GM12875 (cell line): ENCODE data around the gene MCTP2.
"Not testable (repeated sequence)": the region's sequence is repeated elsewhere in the genome, so short reads cannot be mapped to it uniquely, and the experiment has no call there.

Source experiments
- H3K4me3 ChIP-seq: one replicate; pipeline ENCODE4 v1.5.1; 2011; ENCODE audit warnings: low read depth, low read length, control low read depth
- TF ChIP-seq, protein P1 (sequence below): IDR thresholded peaks from 2 replicates; pipeline ENCODE4 v1.5.1; 2011; ENCODE audit warnings: low read depth, mild to moderate bottlenecking, control low read depth, inconsistent platforms, low read length, moderate library complexity, borderline replicate concordance; ENCODE audit not compliant: insufficient read depth

MCTP2 gene

GRCh38 chr15:94255540-94255939 is 24.2 kb downstream of the MCTP2 start:
- TF ChIP-seq, protein P1, sequence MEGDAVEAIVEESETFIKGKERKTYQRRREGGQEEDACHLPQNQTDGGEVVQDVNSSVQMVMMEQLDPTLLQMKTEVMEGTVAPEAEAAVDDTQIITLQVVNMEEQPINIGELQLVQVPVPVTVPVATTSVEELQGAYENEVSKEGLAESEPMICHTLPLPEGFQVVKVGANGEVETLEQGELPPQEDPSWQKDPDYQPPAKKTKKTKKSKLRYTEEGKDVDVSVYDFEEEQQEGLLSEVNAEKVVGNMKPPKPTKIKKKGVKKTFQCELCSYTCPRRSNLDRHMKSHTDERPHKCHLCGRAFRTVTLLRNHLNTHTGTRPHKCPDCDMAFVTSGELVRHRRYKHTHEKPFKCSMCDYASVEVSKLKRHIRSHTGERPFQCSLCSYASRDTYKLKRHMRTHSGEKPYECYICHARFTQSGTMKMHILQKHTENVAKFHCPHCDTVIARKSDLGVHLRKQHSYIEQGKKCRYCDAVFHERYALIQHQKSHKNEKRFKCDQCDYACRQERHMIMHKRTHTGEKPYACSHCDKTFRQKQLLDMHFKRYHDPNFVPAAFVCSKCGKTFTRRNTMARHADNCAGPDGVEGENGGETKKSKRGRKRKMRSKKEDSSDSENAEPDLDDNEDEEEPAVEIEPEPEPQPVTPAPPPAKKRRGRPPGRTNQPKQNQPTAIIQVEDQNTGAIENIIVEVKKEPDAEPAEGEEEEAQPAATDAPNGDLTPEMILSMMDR = no peak
- no peak overlapping the region for H3K4me3 ChIP-seq

- no peak overlapping the region for H3K4me3 ChIP-seq
- TF ChIP-seq, protein P1 = no peak
Observed at GRCh38 chr15:94256511-94256910, 25.1 kb downstream of the MCTP2 start.

DNA sequence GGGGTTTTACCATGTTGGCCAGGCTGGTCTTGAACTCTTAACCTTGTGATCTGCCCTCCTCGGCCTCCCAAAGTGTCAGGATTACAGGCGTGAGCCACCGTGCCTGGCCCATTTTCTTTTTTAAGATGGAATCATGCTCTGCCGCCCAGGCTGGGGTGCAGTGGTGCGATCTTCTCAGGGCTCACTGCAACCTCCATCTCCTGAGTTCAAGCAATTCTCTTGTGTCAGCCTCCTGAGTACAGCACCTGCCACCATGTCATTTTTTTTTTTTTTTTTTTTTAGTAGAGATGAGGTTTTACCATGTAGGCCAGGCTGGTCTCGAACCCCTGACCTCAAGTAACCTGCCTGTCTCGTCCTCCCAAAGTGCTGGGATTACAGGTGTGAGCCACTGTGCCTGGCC is 26.4 kb downstream of the MCTP2 start:
- H3K4me3 ChIP-seq = not testable (repeated sequence)

- TF ChIP-seq, protein P1 = no peak
- no peak overlapping the region for H3K4me3 ChIP-seq
Observed at GRCh38 chr15:94258246-94258645, 26.9 kb downstream of the MCTP2 start.

GRCh38 chr15:94259121-94259751 is 27.9 kb downstream of the MCTP2 start:
- TF ChIP-seq, protein P1 = no peak

GRCh38 chr15:94259863-94260262 is 28.5 kb downstream of the MCTP2 start:
- TF ChIP-seq, protein P1 = no peak
- no peak overlapping the region for H3K4me3 ChIP-seq

More at GRCh38 chr15:94259121-94259751, 27.9 kb downstream of the MCTP2 start:
- no peak overlapping the region for H3K4me3 ChIP-seq

DNA sequence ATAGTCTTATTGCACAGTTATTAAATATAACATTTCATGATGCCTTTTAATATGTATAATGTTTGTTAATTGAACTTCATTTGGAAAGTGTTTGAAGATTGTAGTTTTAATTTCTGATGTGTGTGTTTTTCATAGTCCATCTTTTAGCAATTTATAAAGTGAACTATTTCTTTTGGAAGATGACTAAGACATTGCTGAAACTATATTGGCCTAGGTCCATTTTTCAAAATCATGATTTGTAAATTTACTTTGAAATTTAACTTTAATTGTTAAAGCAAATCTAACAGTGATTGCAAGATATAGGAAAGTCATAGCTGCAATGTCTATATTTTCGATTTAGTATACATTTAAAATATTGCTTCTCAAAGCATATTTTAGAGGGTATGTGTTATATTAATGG is 30.8 kb downstream of the MCTP2 start:
- TF ChIP-seq, protein P1 = no peak
- H3K4me3 ChIP-seq = no peak overlapping the region
